ENCODE data around the gene SGCD.

GRCh38 chr5:156762771-156763170 lies 435.8 kb downstream of the SGCD start:
- TF ChIP-seq CTCF (IDR thresholded peaks at IDR 0.05; ENCODE audit: insufficient read depth, low read length), result no peak
- TF ChIP-seq SPI1 (IDR thresholded peaks at IDR 0.05; ENCODE audit: borderline replicate concordance, low read depth), result no peak
